Dedifferentiated amniotic fluid mesenchymal stem cell (primary cell): ENCODE measurements around the gene CWF19L2.

Experiments used
- DNase-seq: peaks from one replicate; pipeline ENCODE4 v3.0.0-alpha.2; 2016; ENCODE audit errors: extremely low spot score

CWF19L2 gene

GRCh38 chr11:107301878-107302277, 155.7 kb downstream of the CWF19L2 start:
- DNase-seq, result no peak

DNA sequence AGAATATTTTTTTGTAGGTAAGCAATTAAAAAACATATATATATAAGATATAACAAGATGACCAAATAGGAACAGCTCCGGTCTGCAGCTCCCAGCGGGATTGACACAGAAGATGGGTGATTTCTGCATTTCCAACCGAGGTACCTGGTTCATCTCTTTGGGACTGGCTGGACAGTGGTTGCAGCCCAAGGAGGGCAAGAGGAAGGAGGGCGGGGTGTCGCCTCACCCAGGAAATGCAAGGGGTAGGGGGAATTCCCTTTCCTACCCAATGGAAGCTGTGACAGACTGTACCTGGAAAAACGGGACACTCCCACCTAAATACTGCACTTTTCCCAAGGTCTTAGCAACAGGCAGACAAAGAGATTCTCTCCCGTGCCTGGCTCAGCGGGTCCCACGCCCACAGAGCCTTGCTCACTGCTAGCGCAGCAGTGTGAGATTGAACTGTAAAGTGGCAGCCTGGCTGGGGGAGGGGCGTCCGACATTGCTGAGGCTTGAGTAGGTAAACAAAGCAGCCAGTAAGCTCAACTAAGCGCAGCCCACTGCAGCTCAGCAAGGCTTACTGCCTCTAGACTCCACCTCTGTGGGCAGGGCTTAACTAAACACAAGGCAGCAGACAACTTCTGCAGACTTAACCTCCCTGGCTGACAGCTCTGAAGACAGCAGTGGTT, 163.8 kb downstream of the CWF19L2 start:
- no peak for DNase-seq

GRCh38 chr11:107282195-107282594, 175.4 kb downstream of the CWF19L2 start:
- DNase-seq, result no peak
